Mesenchymal stem cell (in vitro differentiated cells and primary cell): Measurements from ENCODE around the gene DTX3.

Experiments
- DNase-seq: peaks from one replicate; pipeline ENCODE4 v3.0.0-alpha.2; 2013
- H2AFZ ChIP-seq: one replicate; pipeline ENCODE4 v1.6.1; 2013; ENCODE audit warnings: low read depth, mild to moderate bottlenecking, control low read depth, inconsistent platforms, low read length, moderate library complexity
- H2AK5ac ChIP-seq: 2 replicates; pipeline ENCODE4 v1.6.1; 2013; ENCODE audit warnings: low read length, moderate library complexity, mild to moderate bottlenecking, inconsistent platforms; ENCODE audit not compliant: severe bottlenecking
- H2BK120ac ChIP-seq: one replicate; pipeline ENCODE4 v1.6.1; 2013; ENCODE audit warnings: low read depth, mild to moderate bottlenecking, inconsistent platforms, low read length, moderate library complexity
- H2BK12ac ChIP-seq, 2 experiments: one replicate each; pipeline ENCODE4 v1.6.1; 2013; ENCODE audit warnings: inconsistent platforms in 2 of 2, low read length in 2 of 2, mild to moderate bottlenecking in 2 of 2, moderate library complexity in 2 of 2, control low read depth in 1 of 2
- H2BK15ac ChIP-seq: one replicate; pipeline ENCODE4 v1.6.1; 2013; ENCODE audit warnings: mild to moderate bottlenecking, low read depth, inconsistent platforms; ENCODE audit not compliant: poor library complexity, severe bottlenecking
- H2BK5ac ChIP-seq: 2 replicates; pipeline ENCODE4 v1.6.1; 2013; ENCODE audit warnings: low read depth, mild to moderate bottlenecking, low read length, control low read depth, inconsistent platforms; ENCODE audit not compliant: poor library complexity, severe bottlenecking
- H3K14ac ChIP-seq, 2 experiments: one replicate each; pipeline ENCODE4 v1.6.1; 2013; ENCODE audit warnings: inconsistent platforms in 2 of 2, low read length in 2 of 2, control low read depth in 1 of 2, mild to moderate bottlenecking in 1 of 2, moderate library complexity in 1 of 2
- H3K18ac ChIP-seq, 2 experiments: one replicate each; pipeline ENCODE4 v1.6.1; 2013; ENCODE audit warnings: inconsistent platforms in 2 of 2, low read length in 2 of 2, control low read depth in 1 of 2, low read depth in 1 of 2, mild to moderate bottlenecking in 1 of 2
- H3K23ac ChIP-seq, 2 experiments: one replicate each; pipeline ENCODE4 v1.6.1; 2013; ENCODE audit warnings: inconsistent platforms in 2 of 2, low read length in 2 of 2, mild to moderate bottlenecking in 2 of 2, moderate library complexity in 2 of 2, control low read depth in 1 of 2
- H3K27ac ChIP-seq: 2 replicates; pipeline ENCODE4 v1.5.1; 2013; ENCODE audit warnings: mild to moderate bottlenecking, moderate library complexity, low read length, control low read depth, inconsistent platforms; ENCODE audit not compliant: poor library complexity, severe bottlenecking
- H3K27me3 ChIP-seq, 2 experiments: 2 replicates each; pipeline versions ENCODE4 v1.6.1 to v1.7.0; 2013; ENCODE audit warnings: low read length in 2 of 2, mild to moderate bottlenecking in 2 of 2, moderate library complexity in 2 of 2, control low read depth in 1 of 2, inconsistent platforms in 1 of 2; ENCODE audit not compliant: control insufficient read depth in 1 of 2, insufficient read depth in 1 of 2
- H3K36me3 ChIP-seq, 2 experiments: 2 replicates each; pipeline versions ENCODE4 v1.6.1 to v1.7.0; 2013; ENCODE audit warnings: low read length in 2 of 2, control low read depth in 1 of 2, inconsistent platforms in 1 of 2, low read depth in 1 of 2, mild to moderate bottlenecking in 1 of 2; ENCODE audit not compliant: insufficient read depth in 2 of 2, control insufficient read depth in 1 of 2
- H3K4ac ChIP-seq, 2 experiments: one replicate each; pipeline ENCODE4 v1.6.1; 2013; ENCODE audit warnings: inconsistent platforms in 2 of 2, low read length in 2 of 2, mild to moderate bottlenecking in 2 of 2, moderate library complexity in 2 of 2, control low read depth in 1 of 2, low read depth in 1 of 2
- H3K4me1 ChIP-seq: 2 replicates; pipeline ENCODE4 v1.6.1; 2013; ENCODE audit warnings: low read depth, low read length, control low read depth; ENCODE audit not compliant: control insufficient read depth, insufficient read depth
- H3K4me2 ChIP-seq: 2 replicates; pipeline ENCODE4 v1.6.1; 2013; ENCODE audit warnings: low read length, mild to moderate bottlenecking, inconsistent platforms; ENCODE audit not compliant: poor library complexity, severe bottlenecking
- H3K4me3 ChIP-seq, 2 experiments: 2 replicates each; pipeline versions ENCODE4 v1.5.1 to v1.7.0; 2013; ENCODE audit warnings: low read length in 2 of 2, mild to moderate bottlenecking in 2 of 2, control low read depth in 1 of 2, low read depth in 1 of 2; ENCODE audit not compliant: insufficient read depth in 1 of 2
- H3K79me1 ChIP-seq: replicated peaks from 2 replicates; pipeline ENCODE4 v1.6.1; 2013; ENCODE audit warnings: mild to moderate bottlenecking, control low read depth, low read length, inconsistent platforms; ENCODE audit not compliant: poor library complexity, severe bottlenecking
- H3K9ac ChIP-seq: 2 replicates; pipeline ENCODE4 v1.7.0; 2013; ENCODE audit warnings: mild to moderate bottlenecking, low read length, moderate library complexity
- H3K9me3 ChIP-seq: 2 replicates; pipeline ENCODE4 v1.7.0; 2013; ENCODE audit warnings: mild to moderate bottlenecking, low read length; ENCODE audit not compliant: control insufficient read depth
- H4K8ac ChIP-seq: one replicate; pipeline ENCODE4 v1.6.1; 2013; ENCODE audit warnings: inconsistent platforms, mild to moderate bottlenecking, low read length, moderate library complexity
- H4K91ac ChIP-seq: one replicate; pipeline ENCODE4 v1.6.1; 2013; ENCODE audit warnings: mild to moderate bottlenecking, low read length, inconsistent platforms
- WGBS: methylation state at CpG from one replicate; pipeline ENCODE4 v1.1.7; 2013; ENCODE audit warnings: mixed read lengths; 5-methylcytosine and 5-hydroxymethylcytosine counted together

DTX3 gene

GRCh38 chr12:57612711-57613426, 8.2 kb downstream of the DTX3 start:
- no peak for DNase-seq
- Histone ChIP-seq H3K27ac (no peak overlapping the region), H4K91ac (no peak overlapping the region), H2BK12ac (no peak overlapping the region), H2AK5ac (no peak overlapping the region), H2BK15ac (no peak overlapping the region), H3K4me3 (no peak overlapping the region), H4K8ac (no peak overlapping the region), H3K14ac (no peak overlapping the region), H3K36me3 (peaks cover 0 to 56% of the 10 kb centered on the region in 2 experiments), H3K79me1 (peaks cover 7% of the 10 kb centered on the region), H3K4me1 (peaks cover 15% of the 10 kb centered on the region), H3K4me2 (no peak overlapping the region), H3K9me3 (no peaks in the 10 kb centered on the region), H2AFZ (no peak overlapping the region), H2BK5ac (no peak overlapping the region), H3K18ac (no peak overlapping the region), H3K9ac (no peak overlapping the region), H2BK120ac (no peak overlapping the region), H3K27me3 (peaks cover 3 to 65% of the 10 kb centered on the region in 2 experiments), H3K4ac (no peak overlapping the region), H3K23ac (no peak overlapping the region)
- 94% methylated on average over 9 of the region's 10 CpGs for WGBS

GRCh38 chr12:57613427-57614109, 8.9 kb downstream of the DTX3 start:
- no peak overlapping the region for H3K4ac ChIP-seq
- no peak overlapping the region for H3K23ac ChIP-seq
- peaks cover 4 to 66% of the 10 kb centered on the region in 2 experiments for H3K27me3 ChIP-seq
- 85% methylated on average over 9 of the region's 10 CpGs for WGBS
- H3K79me1 ChIP-seq, result peaks cover 7% of the 10 kb centered on the region
- H3K4me2 ChIP-seq, result no peak overlapping the region
- no peak overlapping the region for H3K27ac ChIP-seq
- DNase-seq, result no peak
- H2BK12ac ChIP-seq, result no peak overlapping the region
- H3K36me3 ChIP-seq, result peaks cover 0 to 54% of the 10 kb centered on the region in 2 experiments
- no peak overlapping the region for H3K4me3 ChIP-seq
- no peak overlapping the region for H2BK120ac ChIP-seq
- no peak overlapping the region for H3K18ac ChIP-seq
- no peak overlapping the region for H2AK5ac ChIP-seq
- H2BK15ac ChIP-seq, result no peak overlapping the region
- no peak overlapping the region for H3K14ac ChIP-seq
- H3K9me3 ChIP-seq, result no peaks in the 10 kb centered on the region
- H4K8ac ChIP-seq, result no peak overlapping the region
- H2BK5ac ChIP-seq, result no peak overlapping the region
- no peak overlapping the region for H3K9ac ChIP-seq
- H4K91ac ChIP-seq, result no peak overlapping the region
- H3K4me1 ChIP-seq, result peaks cover 15% of the 10 kb centered on the region
- H2AFZ ChIP-seq, result no peak overlapping the region

DNA sequence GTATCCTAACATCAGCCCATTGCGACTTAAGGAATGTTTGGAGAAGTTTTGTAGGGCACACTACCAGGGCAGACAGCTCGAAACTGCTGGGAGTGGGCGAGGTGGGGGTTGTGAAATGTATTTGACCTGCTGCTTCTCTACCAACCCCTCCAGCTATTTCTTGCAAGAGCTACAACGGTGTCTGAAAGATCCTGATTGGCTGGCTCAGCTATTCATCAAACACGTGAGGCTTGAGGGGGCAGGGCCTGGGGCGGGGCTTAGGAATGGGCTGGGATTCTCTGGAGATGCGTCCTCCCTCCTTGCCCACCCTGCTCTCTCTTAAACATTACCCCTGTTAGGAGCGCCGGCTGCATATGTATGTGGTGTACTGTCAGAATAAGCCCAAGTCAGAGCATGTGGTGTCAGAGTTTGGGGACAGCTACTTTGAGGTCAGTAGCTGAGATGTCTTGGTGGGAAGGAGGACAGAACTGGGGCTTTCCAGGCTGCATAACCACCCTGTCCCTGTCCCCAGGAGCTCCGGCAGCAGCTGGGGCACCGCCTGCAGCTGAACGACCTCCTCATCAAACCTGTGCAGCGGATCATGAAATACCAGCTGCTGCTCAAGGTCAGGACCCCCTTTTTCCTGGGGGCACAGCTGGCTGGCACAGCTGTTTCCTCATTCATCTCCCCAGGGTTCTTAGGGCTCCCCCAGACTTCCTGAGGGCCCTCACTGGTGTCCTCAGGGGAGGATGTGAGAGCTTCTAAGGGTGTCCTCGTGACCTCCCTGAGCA, 9.7 kb downstream of the DTX3 start:
- peak overlapping the region; percentile 27 for H4K8ac ChIP-seq
- no peak for DNase-seq
- peaks cover 0 to 46% of the 10 kb centered on the region in 2 experiments for H3K36me3 ChIP-seq
- no peak overlapping the region for H3K4me2 ChIP-seq
- H2AK5ac ChIP-seq, result no peak overlapping the region
- H2AFZ ChIP-seq, result no peak overlapping the region
- peaks cover 8 to 68% of the 10 kb centered on the region in 2 experiments for H3K27me3 ChIP-seq
- no peak overlapping the region for H3K9ac ChIP-seq
- no peaks in the 10 kb centered on the region for H3K9me3 ChIP-seq
- no peak overlapping the region for H2BK15ac ChIP-seq
- H2BK5ac ChIP-seq, result no peak overlapping the region
- WGBS, result 67% methylated on average over 9 of the region's 14 CpGs
- H4K91ac ChIP-seq, result no peak overlapping the region
- H2BK120ac ChIP-seq, result no peak overlapping the region
- no peak overlapping the region for H3K14ac ChIP-seq
- H3K27ac ChIP-seq, result no peak overlapping the region
- peaks cover 17% of the 10 kb centered on the region for H3K4me1 ChIP-seq
- no peak overlapping the region for H2BK12ac ChIP-seq
- H3K18ac ChIP-seq, result no peak overlapping the region
- H3K23ac ChIP-seq, result no peak overlapping the region
- H3K79me1 ChIP-seq, result peaks cover 7% of the 10 kb centered on the region
- H3K4ac ChIP-seq, result no peak overlapping the region
- no peak overlapping the region for H3K4me3 ChIP-seq

- no peak overlapping the region for H3K14ac ChIP-seq
- no peak overlapping the region for H2BK12ac ChIP-seq
- no peak overlapping the region for H2AK5ac ChIP-seq
- no peak overlapping the region for H2BK5ac ChIP-seq
- H2BK15ac ChIP-seq, result no peak overlapping the region
- no peak overlapping the region for H3K18ac ChIP-seq
- H3K36me3 ChIP-seq, result peaks cover 0 to 44% of the 10 kb centered on the region in 2 experiments
- peaks cover 20% of the 10 kb centered on the region for H3K4me1 ChIP-seq
- DNase-seq, result no peak
- H4K91ac ChIP-seq, result no peak overlapping the region
- no peak overlapping the region for H3K27ac ChIP-seq
- H3K4ac ChIP-seq, result no peak overlapping the region
- H3K9ac ChIP-seq, result no peak overlapping the region
- WGBS, result 85% methylated on average over 11 of the region's 11 CpGs
- H2BK120ac ChIP-seq, result no peak overlapping the region
- no peak overlapping the region for H2AFZ ChIP-seq
- no peaks in the 10 kb centered on the region for H3K9me3 ChIP-seq
- H3K79me1 ChIP-seq, result peaks cover 7% of the 10 kb centered on the region
- H3K4me3 ChIP-seq, result no peak overlapping the region
- H4K8ac ChIP-seq, result no peak overlapping the region
- H3K4me2 ChIP-seq, result no peak overlapping the region
- peaks cover 15 to 73% of the 10 kb centered on the region in 2 experiments for H3K27me3 ChIP-seq
- no peak overlapping the region for H3K23ac ChIP-seq
Observed at GRCh38 chr12:57614948-57615500, 10.4 kb downstream of the DTX3 start.
